Caco-2 (cell line): ENCODE data around the gene CCR3. TPM values are rescaled to one million over a fixed set of nuclear protein-coding genes. Genes with fewer than 3 reads are reported as not detected.

Experiments
- BruUV-seq: library from RNA; stranded (reverse); fragments of 400-500 nt; replicated peaks from 2 replicates; lab custom pipeline; 2021; lab: Mats Ljungman, UMichigan
- CTCF ChIA-PET: fragments of 300-600 bp; sonication (Branson Sonifier 250); formaldehyde crosslinking; loops from one replicate; lab custom pipeline; 2022; ENCODE audit warnings: antibody characterized with exemption; lab: Charles Lee
- POLR2A ChIA-PET: fragments of 300-600 bp; sonication (Branson Sonifier 250); formaldehyde crosslinking; loops from one replicate; lab custom pipeline; 2022; ENCODE audit warnings: antibody characterized with exemption; lab: Charles Lee
- DNase-seq, 2 experiments: peaks; one replicate each; pipeline versions ENCODE4 v3.0.0 to v3.0.0-alpha.2; 2020 to 2022
- H3K27me3 ChIP-seq: replicated peaks from 2 replicates; pipeline ENCODE4 v1.6.0; 2011; ENCODE audit warnings: low read length; ENCODE audit not compliant: control insufficient read depth, insufficient read depth
- H3K36me3 ChIP-seq: 2 replicates; pipeline ENCODE4 v1.5.1; 2011; ENCODE audit warnings: low read length; ENCODE audit not compliant: control insufficient read depth, insufficient read depth
- H3K4me1 ChIP-seq: fragments of 250-450 bp; sonication (Bioruptor Pico); 2 replicates; pipeline ENCODE4 v1.5.1; 2020; ENCODE audit warnings: mild to moderate bottlenecking
- H3K4me3 ChIP-seq: 2 replicates; pipeline ENCODE4 v1.5.1; 2011; ENCODE audit warnings: low read depth, mild to moderate bottlenecking, control low read depth, low read length
- H3K9me3 ChIP-seq: fragments of 250-450 bp; sonication (Bioruptor Pico); 2 replicates; pipeline ENCODE4 v1.5.1; 2020; ENCODE audit warnings: mild to moderate bottlenecking, moderate library complexity
- H3K27ac Mint-ChIP-seq: one replicate; pipeline ENCODE4 v1.8.0; 2022; ENCODE audit warnings: mixed read lengths; ENCODE audit not compliant: unreplicated experiment
- H3K27me3 Mint-ChIP-seq: one replicate; pipeline ENCODE4 v1.8.0; 2022; ENCODE audit warnings: mixed read lengths; ENCODE audit not compliant: insufficient read depth, unreplicated experiment
- H3K36me3 Mint-ChIP-seq: one replicate; pipeline ENCODE4 v1.8.0; 2022; ENCODE audit warnings: mild to moderate bottlenecking, mixed read lengths; ENCODE audit not compliant: insufficient read depth, unreplicated experiment
- H3K4me1 Mint-ChIP-seq: one replicate; pipeline ENCODE4 v1.8.0; 2022; ENCODE audit warnings: low read depth, mixed read lengths; ENCODE audit not compliant: unreplicated experiment
- H3K4me3 Mint-ChIP-seq: one replicate; pipeline ENCODE4 v1.8.0; 2022; ENCODE audit warnings: mild to moderate bottlenecking, moderate library complexity, mixed read lengths; ENCODE audit not compliant: unreplicated experiment
- H3K9me3 Mint-ChIP-seq: one replicate; pipeline ENCODE4 v1.8.0; 2022; ENCODE audit warnings: mixed read lengths; ENCODE audit not compliant: unreplicated experiment
- CTCF ChIP-seq, 2 experiments: fragments of 200-600 bp in 1 of 2; IDR thresholded peaks; 1 replicate in 1 of 2; 2 replicates in 1 of 2; pipeline versions ENCODE4 v1.5.1 to v1.8.0; 2011 to 2022; ENCODE audit warnings: antibody characterized with exemption in 1 of 2, control low read depth in 1 of 2, inconsistent platforms in 1 of 2, low read depth in 1 of 2, low read length in 1 of 2, mild to moderate bottlenecking in 1 of 2, moderate library complexity in 1 of 2; ENCODE audit not compliant: insufficient read depth in 1 of 2, severe bottlenecking in 1 of 2, unreplicated experiment in 1 of 2
- intact Hi-C: fragments of 100-400 bp; cut with micrococcal nuclease; formaldehyde crosslinking; loops from one replicate; pipeline ENCODE4 v1.10.0; 2022; ENCODE audit not compliant: unreplicated experiment
- total RNA-seq: library from RNA; stranded (reverse); gene quantifications from 2 replicates; pipeline ENCODE4 v1.2.3, GENCODE V29; 2022

CCR3 gene
- total RNA-seq, 1 experiment from 2014 or later, result 0.64 TPM

- Histone ChIP-seq H3K36me3 (no peaks in the 10 kb centered on the region), H3K27me3 (no peaks in the 10 kb centered on the region), H3K4me1 (no peaks in the 10 kb centered on the region), H3K4me3 (no peak overlapping the region), H3K9me3 (no peaks in the 10 kb centered on the region)
- no peak overlapping the region for H3K27ac Mint-ChIP-seq
- H3K9me3 Mint-ChIP-seq, result no peaks in the 10 kb centered on the region
- H3K36me3 Mint-ChIP-seq, result no peaks in the 10 kb centered on the region
- intact Hi-C loops, result no loop called here
- H3K4me3 Mint-ChIP-seq, result no peak overlapping the region
- DNase-seq, result no peak
- no peaks in the 10 kb centered on the region for H3K4me1 Mint-ChIP-seq
- ChIA-PET CTCF (no interaction called here), POLR2A (no interaction called here)
- no peak for TF ChIP-seq CTCF (IDR thresholded peaks at IDR 0.05; ENCODE audit: insufficient read depth in 1 of 2, low read depth in 1 of 2, low read length in 1 of 2, severe bottlenecking in 1 of 2, unreplicated experiment in 1 of 2)
- no peaks in the 10 kb centered on the region for H3K27me3 Mint-ChIP-seq
- no TSS peak for BruUV-seq
Measured at GRCh38 chr3:46289966-46290365, 47.7 kb downstream of the CCR3 start.

- BruUV-seq, result no TSS peak
- intact Hi-C loops, result no loop called here
- Mint-ChIP-seq H3K27ac (no peak overlapping the region), H3K4me1 (no peaks in the 10 kb centered on the region), H3K9me3 (no peaks in the 10 kb centered on the region), H3K4me3 (no peak overlapping the region), H3K36me3 (no peaks in the 10 kb centered on the region), H3K27me3 (no peaks in the 10 kb centered on the region)
- ChIA-PET POLR2A (no interaction called here), CTCF (no interaction called here)
- Histone ChIP-seq H3K9me3 (no peaks in the 10 kb centered on the region), H3K4me3 (no peak overlapping the region), H3K36me3 (no peaks in the 10 kb centered on the region), H3K27me3 (no peaks in the 10 kb centered on the region), H3K4me1 (no peaks in the 10 kb centered on the region)
- TF ChIP-seq CTCF (IDR thresholded peaks at IDR 0.05; ENCODE audit: insufficient read depth in 1 of 2, low read depth in 1 of 2, low read length in 1 of 2, severe bottlenecking in 1 of 2, unreplicated experiment in 1 of 2), result no peak
- DNase-seq, result no peak
Measured at GRCh38 chr3:46291046-46291445, 48.8 kb downstream of the CCR3 start.

- Mint-ChIP-seq H3K9me3 (no peaks in the 10 kb centered on the region), H3K27me3 (no peaks in the 10 kb centered on the region), H3K36me3 (no peaks in the 10 kb centered on the region), H3K4me1 (no peaks in the 10 kb centered on the region), H3K27ac (no peak overlapping the region), H3K4me3 (no peak overlapping the region)
- Histone ChIP-seq H3K36me3 (no peaks in the 10 kb centered on the region), H3K4me1 (no peaks in the 10 kb centered on the region), H3K9me3 (no peaks in the 10 kb centered on the region), H3K4me3 (no peak overlapping the region), H3K27me3 (no peaks in the 10 kb centered on the region)
- no peak for TF ChIP-seq CTCF (IDR thresholded peaks at IDR 0.05; ENCODE audit: insufficient read depth in 1 of 2, low read depth in 1 of 2, low read length in 1 of 2, severe bottlenecking in 1 of 2, unreplicated experiment in 1 of 2)
- no TSS peak for BruUV-seq
- ChIA-PET POLR2A (no interaction called here), CTCF (interaction anchor here (0.6 to 1.4 kb wide), 2 partner anchors 79 to 366 kb away, joined by 3 to 4 read pairs; no protein-coding TSS in a partner anchor)
- intact Hi-C loops, result loop anchor here (1.0 kb wide), 1 partner anchor 79 kb away; no protein-coding TSS in a partner anchor
- DNase-seq, result peak in 1 of 2 experiments; percentile 7
Measured at GRCh38 chr3:46293035-46293724, 50.9 kb downstream of the CCR3 start.
